Kidney (tissue), 14 donors: ENCODE data around the gene CLTCL1. TPM values are rescaled to one million over a fixed set of nuclear protein-coding genes. Genes with fewer than 3 reads are reported as not detected.

Experiments
- DNase-seq, 5 donors: peaks; one replicate each; pipeline ENCODE4 v3.0.0-alpha.2; 2013 to 2020
- FAIRE-seq: peaks from 2 replicates; lab custom pipeline; 2012; peaks lifted over from hg19 to GRCh38; lab: Jason Lieb, UNC
- H3K27ac ChIP-seq, 2 donors: one replicate each; pipeline ENCODE4 v1.7.0; 2013; ENCODE audit warnings: low read depth in 2 of 2, low read length in 2 of 2, inconsistent platforms in 1 of 2
- H3K27me3 ChIP-seq: one replicate; pipeline ENCODE4 v1.7.1; 2013; ENCODE audit warnings: low read length, inconsistent platforms; ENCODE audit not compliant: control insufficient read depth, insufficient read depth
- H3K36me3 ChIP-seq, 3 donors: one replicate each; pipeline versions ENCODE4 v1.7.0 to v1.7.1; 2013; ENCODE audit warnings: low read length in 3 of 3, control low read depth in 1 of 3, inconsistent platforms in 1 of 3; ENCODE audit not compliant: insufficient read depth in 3 of 3, control insufficient read depth in 2 of 3
- H3K4me1 ChIP-seq, 3 donors: one replicate each; pipeline versions ENCODE4 v1.7.0 to v1.7.1; 2013; ENCODE audit warnings: low read length in 3 of 3, inconsistent platforms in 1 of 3, low read depth in 1 of 3; ENCODE audit not compliant: control insufficient read depth in 2 of 3, insufficient read depth in 2 of 3
- H3K4me3 ChIP-seq, 3 donors: one replicate each; pipeline versions ENCODE4 v1.7.0 to v1.8.1; 2013; ENCODE audit warnings: low read length in 3 of 3, control low read depth in 1 of 3, inconsistent platforms in 1 of 3
- H3K9ac ChIP-seq, 3 donors: one replicate each; pipeline versions ENCODE4 v1.7.0 to v1.7.1; 2013; ENCODE audit warnings: low read length in 3 of 3, control low read depth in 1 of 3, inconsistent platforms in 1 of 3
- H3K9me3 ChIP-seq, 3 donors: one replicate each; pipeline versions ENCODE4 v1.7.0 to v1.7.1; 2013; ENCODE audit warnings: low read length in 3 of 3, control low read depth in 1 of 3, inconsistent platforms in 1 of 3; ENCODE audit not compliant: control insufficient read depth in 2 of 3, insufficient read depth in 1 of 3
- intact Hi-C: fragments of 100-400 bp; cut with DNase I; formaldehyde crosslinking; loops from one replicate; pipeline ENCODE4 v1.11.1; 2022
- polyA plus RNA-seq: library from polyadenylated mRNA; stranded (reverse); fragments of 350-450 nt; fragmentation: Illumina TruSeq; extraction: RNeasy Lipid Tissue Mini Kit (QIAGEN cat#74804); gene quantifications from one replicate; pipeline ENCODE4 v1.2.3, GENCODE V29; 2014; ENCODE audit warnings: low read depth, low replicate concordance; ENCODE audit not compliant: insufficient read depth
- total RNA-seq: library from RNA; stranded (reverse); fragmentation: NEBNext Ultra II Directional; extraction: Animal tissue kit (Norgen Biotek cat#: 25700); gene quantifications from one replicate; pipeline ENCODE4 v1.2.1, GENCODE V29; 2021
- TF ChIP-seq, protein P1 (sequence below): IDR thresholded peaks from 3 replicates; pipeline ENCODE4 v1.5.1; 2012; ENCODE audit warnings: mild to moderate bottlenecking, moderate library complexity, borderline replicate concordance; ENCODE audit not compliant: insufficient read depth; ENCODE audit errors: extremely low read depth
- donor health status: control.
- donor health status: control.
- donor health status: control.
- donor health status: control.
- donor health status: control.
- donor health status: DM: yes; HTN: yes; CAD: no.
- donor health status: Normal renal cell carcinoma (clear cell type).

The CLTCL1 gene
- total and polyA plus RNA-seq, 2 donors from 2014 or later: 4.0 to 6.3 TPM

DNA sequence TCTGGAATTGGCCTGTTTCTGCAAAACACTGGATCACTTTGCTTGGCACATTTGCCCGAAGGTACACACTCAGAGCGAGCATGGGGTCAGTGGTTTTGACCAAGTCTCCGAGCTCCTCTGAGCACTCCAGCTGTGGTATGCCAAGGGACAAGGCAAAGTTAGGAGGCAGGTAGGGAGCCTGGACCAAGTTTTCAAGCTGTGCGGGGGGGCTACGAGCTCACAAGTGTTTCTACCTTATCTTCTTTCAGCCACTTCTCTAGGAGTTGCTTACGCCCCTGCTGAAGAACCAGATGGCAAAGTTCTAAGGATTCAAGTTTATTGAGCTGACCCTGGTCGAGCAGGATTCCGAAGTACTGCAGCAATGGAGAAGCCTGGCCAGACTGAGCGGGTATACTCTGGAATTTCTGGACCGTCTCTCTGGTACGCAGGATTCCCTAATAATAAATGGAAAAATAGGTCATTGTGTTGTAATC lies 58.3 kb downstream of the CLTCL1 start:
- Histone ChIP-seq H3K27ac (no peak overlapping the region), H3K4me1 (no peaks in the 10 kb centered on the region), H3K9me3 (no peaks in the 10 kb centered on the region), H3K9ac (no peak overlapping the region), H3K27me3 (no peaks in the 10 kb centered on the region), H3K4me3 (no peak overlapping the region), H3K36me3 (peaks cover 0 to 4% (median 4%) of the 10 kb centered on the region in 3 donors)
- DNase-seq: no peak
- TF ChIP-seq, protein P1, sequence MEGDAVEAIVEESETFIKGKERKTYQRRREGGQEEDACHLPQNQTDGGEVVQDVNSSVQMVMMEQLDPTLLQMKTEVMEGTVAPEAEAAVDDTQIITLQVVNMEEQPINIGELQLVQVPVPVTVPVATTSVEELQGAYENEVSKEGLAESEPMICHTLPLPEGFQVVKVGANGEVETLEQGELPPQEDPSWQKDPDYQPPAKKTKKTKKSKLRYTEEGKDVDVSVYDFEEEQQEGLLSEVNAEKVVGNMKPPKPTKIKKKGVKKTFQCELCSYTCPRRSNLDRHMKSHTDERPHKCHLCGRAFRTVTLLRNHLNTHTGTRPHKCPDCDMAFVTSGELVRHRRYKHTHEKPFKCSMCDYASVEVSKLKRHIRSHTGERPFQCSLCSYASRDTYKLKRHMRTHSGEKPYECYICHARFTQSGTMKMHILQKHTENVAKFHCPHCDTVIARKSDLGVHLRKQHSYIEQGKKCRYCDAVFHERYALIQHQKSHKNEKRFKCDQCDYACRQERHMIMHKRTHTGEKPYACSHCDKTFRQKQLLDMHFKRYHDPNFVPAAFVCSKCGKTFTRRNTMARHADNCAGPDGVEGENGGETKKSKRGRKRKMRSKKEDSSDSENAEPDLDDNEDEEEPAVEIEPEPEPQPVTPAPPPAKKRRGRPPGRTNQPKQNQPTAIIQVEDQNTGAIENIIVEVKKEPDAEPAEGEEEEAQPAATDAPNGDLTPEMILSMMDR: no peak
- no peak for FAIRE-seq
- intact Hi-C loops: no loop called here

DNA sequence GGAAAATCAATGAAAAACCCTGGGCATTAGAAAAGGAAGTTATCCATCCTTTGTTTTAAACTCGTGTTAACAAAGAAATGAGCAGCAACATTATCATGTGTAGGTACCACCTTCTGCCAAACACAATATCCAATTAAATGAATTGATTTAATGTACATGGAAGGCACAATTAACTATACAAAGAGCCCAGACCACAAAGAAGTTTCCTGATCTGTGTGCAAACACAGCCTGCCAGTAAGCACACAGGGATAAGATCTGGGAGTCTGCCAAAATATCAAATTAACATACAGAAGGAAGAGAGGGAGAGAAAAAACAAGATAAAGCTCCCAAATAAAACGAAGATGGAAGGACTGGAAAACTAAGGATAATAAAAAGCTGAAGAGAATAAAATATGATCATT lies 58.9 kb downstream of the CLTCL1 start:
- Histone ChIP-seq H3K9me3 (no peaks in the 10 kb centered on the region), H3K36me3 (peaks cover 0 to 7% (median 4%) of the 10 kb centered on the region in 3 donors), H3K4me3 (no peak overlapping the region), H3K4me1 (no peaks in the 10 kb centered on the region), H3K9ac (no peak overlapping the region), H3K27me3 (no peaks in the 10 kb centered on the region), H3K27ac (no peak overlapping the region)
- FAIRE-seq (no peak), DNase-seq (no peak)
- TF ChIP-seq, protein P1: no peak
- intact Hi-C loops: no loop called here

DNA sequence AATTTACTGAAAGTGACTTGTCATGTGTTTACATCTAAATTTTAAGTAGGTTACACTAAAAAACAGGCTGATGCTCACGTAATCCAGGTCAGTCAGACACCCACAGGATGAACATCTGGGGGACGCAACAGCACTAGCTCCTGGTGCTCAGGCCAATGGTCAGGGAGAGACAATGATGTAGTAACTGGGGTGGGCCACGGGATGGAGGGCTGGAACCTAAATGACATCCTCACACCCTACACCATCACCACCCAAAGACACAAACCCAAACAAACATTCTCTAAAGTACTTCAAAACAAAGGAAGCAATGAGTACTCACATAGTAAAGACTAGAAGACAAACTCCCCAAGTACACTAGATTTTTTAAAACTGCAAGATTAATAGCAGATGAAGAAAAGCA lies 59.5 kb downstream of the CLTCL1 start:
- FAIRE-seq: no peak
- H3K27ac ChIP-seq: no peak overlapping the region
- TF ChIP-seq, protein P1: no peak

DNA sequence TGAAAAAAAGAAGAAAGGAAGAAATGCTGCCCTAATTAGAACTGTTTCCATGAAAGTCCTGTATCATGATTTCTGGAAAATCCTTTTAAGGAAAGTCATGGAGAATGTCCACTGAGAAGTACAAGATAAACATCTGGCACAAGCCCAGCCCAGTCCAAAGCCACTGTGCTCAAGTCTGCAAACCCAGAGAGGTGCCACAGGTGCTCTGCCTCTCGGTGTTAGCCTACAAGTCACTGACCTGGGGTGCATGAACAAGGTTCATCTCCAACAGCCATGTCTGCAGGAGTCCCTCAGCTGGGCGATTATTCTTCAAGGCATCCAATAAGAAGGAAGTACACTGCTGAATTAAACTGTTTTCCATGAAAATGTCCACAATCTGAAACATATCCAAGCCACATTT lies 61.9 kb downstream of the CLTCL1 start:
- Histone ChIP-seq H3K27ac (no peak overlapping the region), H3K27me3 (no peaks in the 10 kb centered on the region), H3K4me3 (no peak overlapping the region), H3K9me3 (no peaks in the 10 kb centered on the region), H3K4me1 (no peaks in the 10 kb centered on the region), H3K36me3 (peaks cover 0 to 10% (median 4%) of the 10 kb centered on the region in 3 donors), H3K9ac (no peak overlapping the region)
- DNase-seq (no peak), FAIRE-seq (no peak)
- intact Hi-C loops: no loop called here
- TF ChIP-seq, protein P1: no peak

More for the DNA sequence above, 59.5 kb downstream of the CLTCL1 start:
- Histone ChIP-seq H3K9ac (no peak overlapping the region), H3K9me3 (no peaks in the 10 kb centered on the region), H3K4me1 (no peaks in the 10 kb centered on the region), H3K27me3 (no peaks in the 10 kb centered on the region), H3K4me3 (no peak overlapping the region), H3K36me3 (peaks cover 0 to 7% (median 4%) of the 10 kb centered on the region in 3 donors)
- intact Hi-C loops: no loop called here
- DNase-seq: no peak
